Measurements from ENCODE around the gene CHRNE. TPM values are rescaled to one million over a fixed set of nuclear protein-coding genes. Genes with fewer than 3 reads are reported as not detected.
A peak's percentile ranks its signal among the peaks of the same experiment; 100 is the strongest.

Gene CHRNE
- under 1 TPM; 0.18 to 0.71 (median 0.35) TPM for total RNA-seq

DNA sequence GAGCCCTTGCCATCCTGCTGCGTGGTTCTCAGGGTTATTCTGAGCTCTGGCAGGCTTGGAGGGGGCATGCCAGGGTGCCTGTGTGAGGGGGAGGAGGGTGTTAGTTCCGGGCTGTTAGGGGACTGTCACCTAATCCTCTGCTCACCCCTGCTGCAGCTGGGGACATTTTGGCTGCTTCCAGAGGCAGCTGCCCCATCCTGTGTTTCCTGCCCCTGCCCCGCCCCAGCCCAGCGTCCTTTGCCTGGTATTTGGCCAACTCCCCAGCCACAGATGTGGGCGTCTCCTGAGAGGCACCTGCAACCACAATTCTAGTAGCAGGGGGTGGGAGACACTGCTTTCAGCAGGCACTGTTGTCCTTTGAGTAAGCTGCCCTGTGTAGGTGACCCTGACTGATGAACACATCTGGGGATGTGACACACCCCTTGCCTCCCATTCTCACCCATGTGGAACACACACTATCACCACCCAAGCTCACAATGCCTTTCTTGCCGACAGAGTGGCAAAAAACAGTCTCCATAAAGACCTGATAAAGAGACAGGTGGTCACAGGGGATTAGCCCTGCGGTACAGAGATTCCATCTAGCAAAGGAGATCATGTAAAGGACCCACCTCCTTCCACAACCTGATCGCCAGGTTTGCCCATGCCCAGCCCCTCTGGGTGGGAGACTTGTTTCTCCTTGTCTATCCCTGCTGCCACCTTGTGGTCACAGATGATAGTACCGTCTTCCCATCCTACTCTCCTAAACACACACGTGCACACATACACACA is at the start of gene CHRNE:
CHRNE (minus strand) TSS at position 48 of the 768 bp plus-strand sequence; CDS start at position 13, 35 bp downstream.
- Mint-ChIP-seq H3K4me3 (peak within 1 kb of the TSS; percentile 48), H3K4me1 (ENCODE audit: low read depth) (peaks cover 34% of the 10 kb centered on the region), H3K27me3 (ENCODE audit: low read depth) (no peaks in the 10 kb centered on the region), H3K36me3 (ENCODE audit: insufficient read depth) (no peaks in the 10 kb centered on the region), H3K9me3 (no peaks in the 10 kb centered on the region)
- ATAC-seq (peak; percentile 28 to 32), DNase-seq (peak; percentile 74)

DNA sequence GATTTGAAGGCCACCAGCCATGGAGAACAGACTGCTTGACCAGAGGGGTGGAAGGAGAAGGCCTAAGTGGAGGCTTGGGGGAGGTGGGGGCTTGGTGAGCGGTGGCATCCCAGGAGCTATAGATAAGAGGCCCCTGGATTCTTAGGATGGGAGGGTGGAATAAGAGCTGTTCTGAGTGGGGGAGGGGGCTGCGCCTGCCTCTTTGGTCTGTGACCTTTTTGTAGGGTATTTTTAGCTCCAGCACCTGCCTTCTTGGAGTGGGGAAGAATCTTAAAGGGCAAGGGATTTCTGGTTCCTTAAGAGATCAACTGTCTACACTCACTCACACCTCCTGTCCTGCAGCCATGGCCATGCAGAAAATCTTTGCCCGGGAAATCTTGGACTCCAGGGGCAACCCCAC is 48.6 kb upstream of the CHRNE start:
- Mint-ChIP-seq H3K36me3 (ENCODE audit: insufficient read depth) (peaks cover 7% of the 10 kb centered on the region), H3K9me3 (no peaks in the 10 kb centered on the region), H3K4me1 (ENCODE audit: low read depth) (peaks cover 20% of the 10 kb centered on the region), H3K4me3 (peak overlapping the region; percentile 86), H3K27me3 (ENCODE audit: low read depth) (no peaks in the 10 kb centered on the region)
- ATAC-seq: no peak
- DNase-seq: no peak

- no peak for ATAC-seq
- H3K36me3 Mint-ChIP-seq (ENCODE audit: insufficient read depth): peaks cover 12% of the 10 kb centered on the region
- no peak for DNase-seq
- no peaks in the 10 kb centered on the region for H3K27me3 Mint-ChIP-seq (ENCODE audit: low read depth)
- H3K9me3 Mint-ChIP-seq: no peaks in the 10 kb centered on the region
- peaks cover 19% of the 10 kb centered on the region for H3K4me1 Mint-ChIP-seq (ENCODE audit: low read depth)
- H3K4me3 Mint-ChIP-seq: peak within 1 kb of the TSS; percentile 86
Measured at GRCh38 chr17:4950746-4951204, 47.9 kb upstream of the CHRNE start, which contains the start of gene ENO3. TSS of gene ENO3 (plus strand) at chr17:4951119. CDS start at chr17:4951830, 711 bp downstream.

GRCh38 chr17:4950075-4950745 is 47.3 kb upstream of the CHRNE start:
- H3K27me3 Mint-ChIP-seq (ENCODE audit: low read depth): no peaks in the 10 kb centered on the region
- H3K36me3 Mint-ChIP-seq (ENCODE audit: insufficient read depth): peaks cover 18% of the 10 kb centered on the region
- peaks cover 25% of the 10 kb centered on the region for H3K4me1 Mint-ChIP-seq (ENCODE audit: low read depth)
- H3K4me3 Mint-ChIP-seq: peak overlapping the region; percentile 86
- DNase-seq (peak; percentile 65), ATAC-seq (peak; percentile 17 to 21)
- no peaks in the 10 kb centered on the region for H3K9me3 Mint-ChIP-seq

- Mint-ChIP-seq H3K4me3 (peak overlapping the region; percentile 94), H3K4me1 (ENCODE audit: low read depth) (peaks cover 32% of the 10 kb centered on the region), H3K27me3 (ENCODE audit: low read depth) (no peaks in the 10 kb centered on the region), H3K9me3 (no peaks in the 10 kb centered on the region), H3K36me3 (ENCODE audit: insufficient read depth) (peaks cover 24% of the 10 kb centered on the region)
- DNase-seq: peak; percentile 71
- ATAC-seq: peak; percentile 36 to 44
Measured at GRCh38 chr17:4949321-4950074, 46.6 kb upstream of the CHRNE start.

- H3K4me3 Mint-ChIP-seq: peak overlapping the region; percentile 94
- peak; percentile 44 to 47 for ATAC-seq
- peaks cover 28% of the 10 kb centered on the region for H3K36me3 Mint-ChIP-seq (ENCODE audit: insufficient read depth)
- no peaks in the 10 kb centered on the region for H3K9me3 Mint-ChIP-seq
- H3K4me1 Mint-ChIP-seq (ENCODE audit: low read depth): peaks cover 37% of the 10 kb centered on the region
- H3K27me3 Mint-ChIP-seq (ENCODE audit: low read depth): no peaks in the 10 kb centered on the region
- peak; percentile 55 for DNase-seq
Measured at GRCh38 chr17:4948931-4949320, 46.0 kb upstream of the CHRNE start.

- ATAC-seq: peak; percentile 49 to 51
- peak within 1 kb of the TSS; percentile 94 for H3K4me3 Mint-ChIP-seq
- peak; percentile 88 for DNase-seq
- H3K36me3 Mint-ChIP-seq (ENCODE audit: insufficient read depth): peaks cover 29% of the 10 kb centered on the region
- peaks cover 43% of the 10 kb centered on the region for H3K4me1 Mint-ChIP-seq (ENCODE audit: low read depth)
- no peaks in the 10 kb centered on the region for H3K27me3 Mint-ChIP-seq (ENCODE audit: low read depth)
- no peaks in the 10 kb centered on the region for H3K9me3 Mint-ChIP-seq
Measured at GRCh38 chr17:4948166-4948930, 45.5 kb upstream of the CHRNE start, which contains the start of gene PFN1. TSS of gene PFN1 (minus strand) at chr17:4948530. CDS start at chr17:4948394, 136 bp downstream.

DNA sequence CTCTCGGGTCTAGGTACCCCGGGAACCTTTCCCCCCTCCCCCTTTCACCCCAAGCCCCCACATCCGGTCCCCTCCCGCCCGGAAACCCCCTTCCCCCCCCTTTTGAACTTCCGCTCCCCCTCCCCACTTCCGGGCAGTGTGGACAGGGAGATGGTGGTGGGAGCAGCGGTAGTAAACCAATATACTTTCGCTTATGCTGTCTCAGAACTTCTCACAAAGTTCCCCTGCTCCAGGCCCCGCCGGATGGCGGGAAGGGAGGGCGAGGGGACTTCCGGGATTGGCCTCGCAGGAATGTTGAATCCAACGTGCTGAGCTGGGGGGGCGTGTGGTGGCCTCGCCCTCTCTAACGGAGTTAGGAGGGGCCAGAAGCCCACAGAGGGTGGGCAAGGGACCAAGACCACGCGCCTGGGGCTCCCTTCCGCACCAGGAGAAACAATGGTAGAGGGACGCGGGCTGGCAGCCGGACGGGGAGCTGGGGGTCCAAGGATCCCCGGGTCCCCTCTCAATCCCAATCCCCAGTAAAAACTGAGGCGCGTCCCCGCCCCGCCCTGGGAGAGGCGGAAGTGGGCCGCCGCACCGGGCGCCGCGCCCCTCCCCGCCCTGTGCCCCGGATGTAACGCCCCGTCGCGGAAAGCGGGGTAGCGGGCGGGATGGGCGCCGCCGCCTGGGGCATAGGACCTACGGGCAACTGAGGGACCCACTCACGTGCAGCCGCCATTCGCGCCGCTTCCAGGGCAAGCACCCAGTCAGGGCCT is 44.7 kb upstream of the CHRNE start:
- Mint-ChIP-seq H3K4me3 (peak overlapping the region; percentile 94), H3K36me3 (ENCODE audit: insufficient read depth) (peaks cover 33% of the 10 kb centered on the region), H3K9me3 (no peaks in the 10 kb centered on the region), H3K4me1 (ENCODE audit: low read depth) (peaks cover 51% of the 10 kb centered on the region), H3K27me3 (ENCODE audit: low read depth) (no peaks in the 10 kb centered on the region)
- ATAC-seq (peak; percentile 27 to 29), DNase-seq (peak; percentile 59)

- DNase-seq: no peak
- H3K4me3 Mint-ChIP-seq: peak overlapping the region; percentile 94
- no peaks in the 10 kb centered on the region for H3K9me3 Mint-ChIP-seq
- H3K4me1 Mint-ChIP-seq (ENCODE audit: low read depth): peaks cover 57% of the 10 kb centered on the region
- ATAC-seq: no peak
- no peaks in the 10 kb centered on the region for H3K27me3 Mint-ChIP-seq (ENCODE audit: low read depth)
- H3K36me3 Mint-ChIP-seq (ENCODE audit: insufficient read depth): peaks cover 33% of the 10 kb centered on the region
Measured at GRCh38 chr17:4947010-4947410, 44.1 kb upstream of the CHRNE start.

DNA sequence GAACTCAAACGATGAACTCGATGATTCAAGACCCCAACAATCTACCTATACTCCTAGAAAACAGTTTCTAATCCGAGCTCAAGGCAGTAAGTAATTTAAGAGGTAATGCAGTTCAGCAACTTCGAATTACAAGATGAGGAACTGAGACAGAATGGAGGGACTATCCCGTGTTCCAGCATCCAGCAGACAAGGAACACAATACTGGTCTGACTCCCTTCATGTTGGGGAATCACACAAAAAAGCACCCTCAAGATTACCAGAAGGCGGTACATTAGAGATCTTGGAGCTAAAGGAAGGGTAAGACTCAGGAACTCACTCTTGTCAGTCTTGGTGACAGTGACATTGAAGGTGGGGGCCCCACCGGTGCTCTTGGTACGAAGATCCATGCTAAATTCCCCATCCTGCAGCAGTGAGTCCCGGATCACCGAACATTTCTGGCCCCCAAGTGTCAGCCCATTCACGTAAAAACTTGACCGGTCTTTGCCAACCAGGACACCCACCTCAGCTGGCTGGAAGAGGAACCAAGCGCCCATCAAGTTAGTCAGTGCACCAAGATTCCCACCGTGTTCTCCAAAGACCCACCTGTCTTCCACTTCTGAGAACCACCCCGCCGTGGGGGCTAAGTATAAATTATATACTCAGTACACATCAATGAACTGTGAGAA is 43.5 kb upstream of the CHRNE start:
- H3K4me3 Mint-ChIP-seq: peak overlapping the region; percentile 94
- peaks cover 38% of the 10 kb centered on the region for H3K36me3 Mint-ChIP-seq (ENCODE audit: insufficient read depth)
- peaks cover 62% of the 10 kb centered on the region for H3K4me1 Mint-ChIP-seq (ENCODE audit: low read depth)

GRCh38 chr17:4945944-4946280 is 43.0 kb upstream of the CHRNE start:
- Mint-ChIP-seq H3K36me3 (ENCODE audit: insufficient read depth) (peaks cover 43% of the 10 kb centered on the region), H3K4me1 (ENCODE audit: low read depth) (peaks cover 64% of the 10 kb centered on the region), H3K9me3 (no peaks in the 10 kb centered on the region), H3K4me3 (peak overlapping the region; percentile 94), H3K27me3 (ENCODE audit: low read depth) (no peaks in the 10 kb centered on the region)
- ATAC-seq (no peak), DNase-seq (no peak)

More for the DNA sequence above, 43.5 kb upstream of the CHRNE start:
- Mint-ChIP-seq H3K9me3 (no peaks in the 10 kb centered on the region), H3K27me3 (ENCODE audit: low read depth) (no peaks in the 10 kb centered on the region)
- ATAC-seq (no peak), DNase-seq (no peak)

GRCh38 chr17:4945176-4945943 is 42.5 kb upstream of the CHRNE start:
- Mint-ChIP-seq H3K27me3 (ENCODE audit: low read depth) (no peaks in the 10 kb centered on the region), H3K4me1 (ENCODE audit: low read depth) (peaks cover 58% of the 10 kb centered on the region), H3K4me3 (peak overlapping the region; percentile 94), H3K9me3 (no peaks in the 10 kb centered on the region), H3K36me3 (ENCODE audit: insufficient read depth) (peaks cover 43% of the 10 kb centered on the region)
- DNase-seq: peak; percentile 80
- ATAC-seq: peak; percentile 32 to 33

All from activated T-cell treated with anti-CD3 and anti-CD28 coated beads, Interleukin-2, amount 50 U/mL, for 4 hours (primary cell).